Erythroblast (primary cell): ENCODE measurements around the gene CEP104.

ENCODE experiments used
- GATA1 ChIP-seq: IDR thresholded peaks from 2 replicates; pipeline ENCODE4 v1.6.1; 2011; ENCODE audit warnings: low read depth, mild to moderate bottlenecking, control low read depth, low read length, moderate library complexity
- POLR2A ChIP-seq: IDR thresholded peaks from 2 replicates; pipeline ENCODE4 v1.6.1; 2011; ENCODE audit warnings: mild to moderate bottlenecking, low read length

DNA sequence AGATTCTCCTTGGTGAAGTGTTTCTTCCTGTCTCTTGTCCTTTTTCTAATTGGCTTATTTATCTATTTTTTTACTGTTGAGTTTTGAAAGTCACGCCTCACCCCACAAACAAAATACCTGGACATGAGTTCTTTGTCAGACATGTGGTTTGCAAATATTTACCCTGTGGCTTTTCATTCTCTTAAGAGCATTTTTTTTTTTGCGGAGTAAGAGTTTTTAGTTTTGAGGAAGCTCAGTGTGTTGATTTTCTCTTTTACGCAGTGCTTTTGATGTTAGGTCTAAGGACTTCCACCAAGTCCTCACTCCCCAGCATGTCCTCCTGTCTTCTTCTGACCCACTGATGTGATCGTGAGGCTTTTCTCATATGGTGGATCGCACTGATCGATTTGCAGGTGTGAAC is 7.9 kb upstream of the CEP104 start:
- no peak for TF ChIP-seq POLR2A
- TF ChIP-seq GATA1 = no peak
